ENCODE measurements around the gene GPR78.

Gene GPR78

DNA sequence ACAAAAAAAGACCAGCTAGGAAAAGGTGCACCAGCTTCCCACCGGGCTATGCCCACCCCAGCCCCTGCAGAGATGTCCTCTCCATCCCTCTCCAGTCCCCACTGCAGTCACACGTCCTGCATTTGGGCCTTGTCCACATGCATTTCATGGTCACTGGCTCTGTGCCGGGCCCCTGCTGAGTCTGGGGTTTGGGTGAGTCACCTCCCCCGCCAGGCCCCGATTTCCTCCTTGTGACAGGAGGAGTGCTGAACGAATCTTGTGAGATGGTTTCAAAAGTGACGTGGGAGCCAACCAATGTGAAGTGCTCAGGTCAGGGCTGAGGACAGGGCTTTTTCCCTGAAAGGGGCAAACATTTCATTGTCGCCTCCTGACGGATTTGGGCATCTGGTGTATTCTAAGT is 19.5 kb downstream of the GPR78 start:
- no peak; the same call in 2 of the 3 replicates for ATAC-seq
- TF ChIP-seq SNAI2 (CRISPR knock-in tag; IDR thresholded peaks at IDR 0.05) (no peak), ZNF8 (CRISPR knock-in tag; IDR thresholded peaks at IDR 0.05) (no peak), ISL1 (CRISPR knock-in tag; IDR thresholded peaks at IDR 0.05) (no peak), ZNF565 (CRISPR knock-in tag; conservative IDR thresholded peaks at IDR 0.05; ENCODE audit: low read depth) (no peak), ZNF70 (CRISPR knock-in tag; IDR thresholded peaks at IDR 0.05) (no peak), RARB (CRISPR knock-in tag; IDR thresholded peaks at IDR 0.05) (no peak)
- TF ChIP-seq, protein P1, sequence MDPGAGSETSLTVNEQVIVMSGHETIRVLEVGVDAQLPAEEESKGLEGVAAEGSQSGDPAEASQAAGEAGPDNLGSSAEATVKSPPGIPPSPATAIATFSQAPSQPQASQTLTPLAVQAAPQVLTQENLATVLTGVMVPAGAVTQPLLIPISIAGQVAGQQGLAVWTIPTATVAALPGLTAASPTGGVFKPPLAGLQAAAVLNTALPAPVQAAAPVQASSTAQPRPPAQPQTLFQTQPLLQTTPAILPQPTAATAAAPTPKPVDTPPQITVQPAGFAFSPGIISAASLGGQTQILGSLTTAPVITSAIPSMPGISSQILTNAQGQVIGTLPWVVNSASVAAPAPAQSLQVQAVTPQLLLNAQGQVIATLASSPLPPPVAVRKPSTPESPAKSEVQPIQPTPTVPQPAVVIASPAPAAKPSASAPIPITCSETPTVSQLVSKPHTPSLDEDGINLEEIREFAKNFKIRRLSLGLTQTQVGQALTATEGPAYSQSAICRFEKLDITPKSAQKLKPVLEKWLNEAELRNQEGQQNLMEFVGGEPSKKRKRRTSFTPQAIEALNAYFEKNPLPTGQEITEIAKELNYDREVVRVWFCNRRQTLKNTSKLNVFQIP (CRISPR knock-in tag; IDR thresholded peaks at IDR 0.05; ENCODE audit: borderline replicate concordance, low read depth), result no peak
- TF ChIP-seq, protein P2, sequence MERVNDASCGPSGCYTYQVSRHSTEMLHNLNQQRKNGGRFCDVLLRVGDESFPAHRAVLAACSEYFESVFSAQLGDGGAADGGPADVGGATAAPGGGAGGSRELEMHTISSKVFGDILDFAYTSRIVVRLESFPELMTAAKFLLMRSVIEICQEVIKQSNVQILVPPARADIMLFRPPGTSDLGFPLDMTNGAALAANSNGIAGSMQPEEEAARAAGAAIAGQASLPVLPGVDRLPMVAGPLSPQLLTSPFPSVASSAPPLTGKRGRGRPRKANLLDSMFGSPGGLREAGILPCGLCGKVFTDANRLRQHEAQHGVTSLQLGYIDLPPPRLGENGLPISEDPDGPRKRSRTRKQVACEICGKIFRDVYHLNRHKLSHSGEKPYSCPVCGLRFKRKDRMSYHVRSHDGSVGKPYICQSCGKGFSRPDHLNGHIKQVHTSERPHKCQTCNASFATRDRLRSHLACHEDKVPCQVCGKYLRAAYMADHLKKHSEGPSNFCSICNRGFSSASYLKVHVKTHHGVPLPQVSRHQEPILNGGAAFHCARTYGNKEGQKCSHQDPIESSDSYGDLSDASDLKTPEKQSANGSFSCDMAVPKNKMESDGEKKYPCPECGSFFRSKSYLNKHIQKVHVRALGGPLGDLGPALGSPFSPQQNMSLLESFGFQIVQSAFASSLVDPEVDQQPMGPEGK (CRISPR knock-in tag; IDR thresholded peaks at IDR 0.05; ENCODE audit: borderline replicate concordance), result no peak
- TF ChIP-seq, protein P3, sequence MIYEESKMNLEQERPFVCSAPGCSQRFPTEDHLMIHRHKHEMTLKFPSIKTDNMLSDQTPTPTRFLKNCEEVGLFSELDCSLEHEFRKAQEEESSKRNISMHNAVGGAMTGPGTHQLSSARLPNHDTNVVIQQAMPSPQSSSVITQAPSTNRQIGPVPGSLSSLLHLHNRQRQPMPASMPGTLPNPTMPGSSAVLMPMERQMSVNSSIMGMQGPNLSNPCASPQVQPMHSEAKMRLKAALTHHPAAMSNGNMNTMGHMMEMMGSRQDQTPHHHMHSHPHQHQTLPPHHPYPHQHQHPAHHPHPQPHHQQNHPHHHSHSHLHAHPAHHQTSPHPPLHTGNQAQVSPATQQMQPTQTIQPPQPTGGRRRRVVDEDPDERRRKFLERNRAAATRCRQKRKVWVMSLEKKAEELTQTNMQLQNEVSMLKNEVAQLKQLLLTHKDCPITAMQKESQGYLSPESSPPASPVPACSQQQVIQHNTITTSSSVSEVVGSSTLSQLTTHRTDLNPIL (CRISPR knock-in tag; IDR thresholded peaks at IDR 0.05; ENCODE audit: low read depth), result no peak

DNA sequence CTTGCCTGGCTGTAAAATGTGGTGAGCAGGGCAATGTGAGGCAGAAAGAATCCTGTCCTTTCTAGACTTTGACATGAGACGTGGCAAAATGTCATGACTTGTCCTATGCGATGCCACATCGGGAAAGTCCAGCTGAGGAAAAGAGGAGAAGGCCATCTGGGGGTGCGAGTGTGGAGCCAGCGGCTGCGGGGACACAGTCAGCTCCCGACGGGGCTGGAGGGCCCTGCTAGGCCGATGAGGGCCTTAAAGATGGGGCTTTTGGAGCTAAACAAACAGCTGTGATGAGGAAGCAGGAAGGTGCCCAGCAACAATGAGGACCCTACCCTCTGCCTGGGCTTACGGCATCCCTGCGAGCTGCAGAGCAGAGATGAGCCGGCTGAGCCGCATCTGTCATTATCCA is 20.1 kb downstream of the GPR78 start:
- TF ChIP-seq ZFP3 (CRISPR knock-in tag; IDR thresholded peaks at IDR 0.05) (no peak), BACH2 (CRISPR knock-in tag; IDR thresholded peaks at IDR 0.05; ENCODE audit: borderline replicate concordance) (no peak), PPARA (CRISPR knock-in tag; IDR thresholded peaks at IDR 0.05; ENCODE audit: borderline replicate concordance) (no peak), TOX (CRISPR knock-in tag; IDR thresholded peaks at IDR 0.05; ENCODE audit: borderline replicate concordance) (no peak), CSDC2 (CRISPR knock-in tag; IDR thresholded peaks at IDR 0.05) (no peak), ZNF565 (CRISPR knock-in tag; conservative IDR thresholded peaks at IDR 0.05; ENCODE audit: low read depth) (no peak), GLIS3 (CRISPR knock-in tag; IDR thresholded peaks at IDR 0.05) (no peak), ARNTL (CRISPR knock-in tag; IDR thresholded peaks at IDR 0.05; ENCODE audit: borderline replicate concordance, low read depth) (no peak), SNAI2 (CRISPR knock-in tag; IDR thresholded peaks at IDR 0.05) (no peak), OSR1 (CRISPR knock-in tag; IDR thresholded peaks at IDR 0.05) (no peak), ZNF8 (CRISPR knock-in tag; IDR thresholded peaks at IDR 0.05) (no peak), ZNF70 (CRISPR knock-in tag; IDR thresholded peaks at IDR 0.05) (no peak), RARB (CRISPR knock-in tag; IDR thresholded peaks at IDR 0.05) (no peak), TSHZ2 (CRISPR knock-in tag; IDR thresholded peaks at IDR 0.05) (no peak), ISL1 (CRISPR knock-in tag; IDR thresholded peaks at IDR 0.05) (no peak), TCF4 (CRISPR knock-in tag; IDR thresholded peaks at IDR 0.05; ENCODE audit: borderline replicate concordance) (no peak), ZFP30 (CRISPR knock-in tag; IDR thresholded peaks at IDR 0.05) (no peak)
- TF ChIP-seq, protein P2 (CRISPR knock-in tag; IDR thresholded peaks at IDR 0.05; ENCODE audit: borderline replicate concordance), result no peak
- TF ChIP-seq, protein P4, sequence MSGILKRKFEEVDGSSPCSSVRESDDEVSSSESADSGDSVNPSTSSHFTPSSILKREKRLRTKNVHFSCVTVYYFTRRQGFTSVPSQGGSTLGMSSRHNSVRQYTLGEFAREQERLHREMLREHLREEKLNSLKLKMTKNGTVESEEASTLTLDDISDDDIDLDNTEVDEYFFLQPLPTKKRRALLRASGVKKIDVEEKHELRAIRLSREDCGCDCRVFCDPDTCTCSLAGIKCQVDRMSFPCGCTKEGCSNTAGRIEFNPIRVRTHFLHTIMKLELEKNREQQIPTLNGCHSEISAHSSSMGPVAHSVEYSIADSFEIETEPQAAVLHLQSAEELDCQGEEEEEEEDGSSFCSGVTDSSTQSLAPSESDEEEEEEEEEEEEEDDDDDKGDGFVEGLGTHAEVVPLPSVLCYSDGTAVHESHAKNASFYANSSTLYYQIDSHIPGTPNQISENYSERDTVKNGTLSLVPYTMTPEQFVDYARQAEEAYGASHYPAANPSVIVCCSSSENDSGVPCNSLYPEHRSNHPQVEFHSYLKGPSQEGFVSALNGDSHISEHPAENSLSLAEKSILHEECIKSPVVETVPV (CRISPR knock-in tag; IDR thresholded peaks at IDR 0.05), result no peak
- no peak for ATAC-seq
